Subcutaneous adipose tissue (tissue), 4 donors: ENCODE data around the gene EIF3D. TPM values are rescaled to one million over a fixed set of nuclear protein-coding genes. Genes with fewer than 3 reads are reported as not detected.

Source experiments
- total RNA-seq, 4 donors: library from RNA; depleted of rRNA; stranded (reverse); fragments of >200 nt; gene quantifications; one replicate each; pipeline ENCODE4 v1.1.0, GENCODE V29; 2016
- TF ChIP-seq, protein P1 (sequence below): fragments of 450-650 bp; IDR thresholded peaks from one replicate; pipeline ENCODE4 v1.5.1; 2016; ENCODE audit warnings: low read depth, mild to moderate bottlenecking, control low read depth, antibody characterized with exemption, moderate library complexity

Gene EIF3D
- total RNA-seq, 4 donors from 2014 or later, result 218 to 260 (median 252) TPM

DNA sequence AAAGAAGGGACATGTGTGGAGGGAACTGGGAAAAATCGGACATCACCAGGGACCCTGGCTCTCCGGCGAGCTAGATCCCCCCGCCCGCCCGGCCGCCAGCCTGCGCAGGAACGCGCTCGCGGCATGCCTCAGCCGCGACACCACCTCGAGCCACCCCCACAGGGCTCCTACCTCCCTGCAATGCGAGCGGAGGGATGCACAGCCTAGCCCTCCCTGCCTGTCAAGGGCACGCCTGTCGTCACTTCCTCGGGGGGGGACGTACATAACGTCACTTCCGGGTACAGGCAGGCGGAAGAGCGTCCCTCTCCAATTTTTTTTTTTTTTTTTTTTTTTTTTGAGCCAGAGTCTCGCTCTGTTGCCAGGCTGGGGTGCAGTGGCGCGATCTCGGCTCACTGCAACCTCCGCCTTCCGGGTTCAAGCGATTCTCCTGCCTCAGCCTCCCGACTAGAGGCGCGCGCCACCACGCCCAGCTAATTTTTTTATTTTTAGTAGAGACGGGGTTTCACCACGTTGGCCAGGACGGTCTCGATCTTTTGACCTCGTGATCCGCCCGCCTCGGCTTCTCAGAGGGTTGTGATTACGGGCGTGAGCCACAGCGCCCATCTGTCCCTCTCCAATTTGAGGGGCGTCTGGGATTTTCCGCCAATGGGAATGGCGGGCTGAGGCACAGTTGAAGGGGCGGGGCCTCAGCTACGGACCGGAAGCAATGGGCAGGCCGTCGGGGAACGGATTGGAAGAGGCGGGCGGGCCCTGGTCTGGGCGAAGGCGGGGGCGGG lies 47.4 kb downstream of the EIF3D start, which contains the start of gene TXN2:
Gene TXN2 (minus strand): TSS at position 248 of the 776 bp plus-strand sequence. CDS start 803 bp downstream, outside the sequence.
- TF ChIP-seq, protein P1, sequence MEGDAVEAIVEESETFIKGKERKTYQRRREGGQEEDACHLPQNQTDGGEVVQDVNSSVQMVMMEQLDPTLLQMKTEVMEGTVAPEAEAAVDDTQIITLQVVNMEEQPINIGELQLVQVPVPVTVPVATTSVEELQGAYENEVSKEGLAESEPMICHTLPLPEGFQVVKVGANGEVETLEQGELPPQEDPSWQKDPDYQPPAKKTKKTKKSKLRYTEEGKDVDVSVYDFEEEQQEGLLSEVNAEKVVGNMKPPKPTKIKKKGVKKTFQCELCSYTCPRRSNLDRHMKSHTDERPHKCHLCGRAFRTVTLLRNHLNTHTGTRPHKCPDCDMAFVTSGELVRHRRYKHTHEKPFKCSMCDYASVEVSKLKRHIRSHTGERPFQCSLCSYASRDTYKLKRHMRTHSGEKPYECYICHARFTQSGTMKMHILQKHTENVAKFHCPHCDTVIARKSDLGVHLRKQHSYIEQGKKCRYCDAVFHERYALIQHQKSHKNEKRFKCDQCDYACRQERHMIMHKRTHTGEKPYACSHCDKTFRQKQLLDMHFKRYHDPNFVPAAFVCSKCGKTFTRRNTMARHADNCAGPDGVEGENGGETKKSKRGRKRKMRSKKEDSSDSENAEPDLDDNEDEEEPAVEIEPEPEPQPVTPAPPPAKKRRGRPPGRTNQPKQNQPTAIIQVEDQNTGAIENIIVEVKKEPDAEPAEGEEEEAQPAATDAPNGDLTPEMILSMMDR, result no peak

DNA sequence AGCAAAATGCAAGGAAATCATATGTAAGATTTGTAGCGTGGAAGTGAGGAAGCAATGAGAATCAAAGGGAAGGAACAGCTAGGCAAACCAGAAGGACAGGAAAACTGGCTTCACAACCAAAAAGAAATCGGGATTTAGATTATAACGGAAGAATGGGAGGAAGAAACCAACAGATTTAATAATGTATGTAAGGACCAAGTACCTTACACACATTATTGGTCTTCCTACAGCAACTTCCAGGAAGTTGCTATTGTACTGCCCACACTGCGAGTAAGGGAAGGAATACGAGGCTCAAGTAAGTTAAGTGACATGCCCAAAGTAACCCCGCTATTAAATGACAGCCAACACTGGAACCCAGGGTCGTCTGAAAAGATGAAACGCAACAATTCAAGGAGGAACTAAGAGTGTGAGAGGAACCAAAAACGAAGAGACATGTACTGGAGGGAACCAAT lies 48.0 kb downstream of the EIF3D start:
- TF ChIP-seq, protein P1, result no peak

DNA sequence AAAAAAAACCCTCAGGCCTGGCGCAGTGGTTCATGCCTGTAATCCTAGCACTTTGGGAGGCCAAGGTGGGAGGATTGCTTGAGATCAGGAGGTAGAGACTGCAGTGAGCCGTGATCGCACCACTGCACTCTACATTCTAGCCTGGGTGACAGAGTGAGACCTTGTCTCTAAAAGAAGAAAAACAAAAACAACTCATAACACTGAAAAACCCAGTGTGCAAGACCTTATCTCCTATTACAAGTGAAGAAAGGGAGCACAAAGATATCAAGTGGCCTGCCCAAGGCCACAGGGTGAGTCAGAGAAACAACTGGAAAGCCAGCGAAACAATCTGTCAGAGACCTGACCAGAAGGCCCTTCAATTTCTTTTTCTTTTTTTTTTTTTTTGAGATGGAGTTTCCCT lies 50.0 kb downstream of the EIF3D start:
- TF ChIP-seq, protein P1, result no peak

DNA sequence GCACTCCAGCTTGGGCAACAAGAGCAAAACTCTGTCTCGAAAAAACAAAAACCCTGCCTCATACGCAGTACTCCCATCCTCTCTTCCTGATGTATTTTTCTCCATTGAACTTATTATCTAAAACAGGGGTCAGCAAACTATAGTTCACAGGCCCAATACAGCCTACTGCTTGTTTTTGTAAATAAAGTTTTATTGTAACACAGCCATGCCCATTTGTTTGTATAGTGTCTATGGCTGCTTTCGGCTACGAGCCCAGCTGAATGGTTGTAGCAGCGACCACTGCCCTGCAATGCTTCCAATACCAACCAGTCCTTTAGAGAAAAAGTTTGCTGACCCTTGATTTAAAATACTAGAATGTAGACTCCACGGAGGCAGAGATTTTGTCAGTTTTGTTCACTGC lies 53.6 kb downstream of the EIF3D start:
- TF ChIP-seq, protein P1, result no peak

DNA sequence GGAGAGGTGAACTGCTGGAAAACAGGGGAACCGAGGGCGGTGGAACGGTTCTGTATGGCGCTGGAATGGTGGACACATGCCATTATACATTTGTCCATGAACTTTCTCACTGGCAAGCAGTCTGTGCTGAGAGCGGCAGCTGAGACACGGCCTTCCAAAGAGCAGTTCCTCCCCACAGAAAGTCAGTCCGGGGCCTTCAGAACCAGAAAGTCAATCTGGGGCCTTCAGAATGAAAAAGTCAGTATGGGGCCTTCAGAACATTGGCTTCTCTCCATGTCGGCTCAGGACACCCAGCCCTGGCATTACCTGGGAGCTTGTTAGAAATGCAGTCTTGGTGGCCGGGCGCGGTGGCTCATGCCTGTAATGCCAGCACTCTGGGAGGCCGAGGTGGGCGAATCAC lies 56.3 kb downstream of the EIF3D start:
- TF ChIP-seq, protein P1, result no peak

DNA sequence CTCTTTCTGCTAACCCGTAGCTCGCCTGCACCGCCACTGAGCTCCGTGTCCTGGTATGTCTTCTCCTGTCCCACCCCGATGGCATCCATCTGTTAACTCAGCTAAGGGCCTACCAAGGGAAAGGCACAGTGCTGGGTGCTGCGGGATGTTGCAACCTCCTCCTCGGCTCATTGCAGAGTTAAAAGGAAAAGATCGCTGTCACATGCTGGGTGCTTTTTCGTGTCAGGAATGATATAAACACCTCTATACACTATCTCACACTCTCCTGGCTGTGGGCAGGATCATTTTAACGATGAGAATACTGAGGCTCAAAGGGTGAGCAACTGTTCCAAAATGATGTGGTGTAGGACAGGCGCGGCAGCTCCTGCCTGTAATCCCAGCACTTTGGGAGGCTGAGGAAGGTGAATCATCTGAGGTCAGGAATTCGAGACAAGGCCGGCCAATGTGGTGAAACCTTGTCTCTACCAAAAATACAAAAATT lies 57.6 kb downstream of the EIF3D start:
- TF ChIP-seq, protein P1, result no peak

DNA sequence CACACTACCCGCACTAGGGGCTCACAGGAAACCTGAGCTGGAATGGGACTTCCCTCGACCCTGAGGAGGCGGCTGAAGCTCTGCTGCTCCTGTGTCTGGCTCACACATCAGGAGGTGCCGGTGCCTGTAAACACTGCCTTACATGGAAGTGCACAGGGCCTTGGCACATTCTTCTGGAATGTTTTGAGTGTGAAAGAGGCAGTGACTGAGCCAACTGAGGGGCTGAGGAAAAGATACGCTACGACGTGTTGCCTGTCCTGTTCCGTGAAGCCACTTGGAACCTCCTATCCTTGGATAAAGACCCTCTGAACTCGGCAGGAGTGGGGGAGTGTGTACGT lies 58.0 kb downstream of the EIF3D start:
- TF ChIP-seq, protein P1, result no peak
